IPS-15b (cell line): Measurements from ENCODE around the gene PLIN1.
"Not testable (repeated sequence)": the region's sequence is repeated elsewhere in the genome, so short reads cannot be mapped to it uniquely, and the experiment has no call there.

Experiments used
- H3K27me3 ChIP-seq: one replicate; pipeline ENCODE4 v1.6.1; 2013; ENCODE audit warnings: low read length; ENCODE audit not compliant: control insufficient read depth, insufficient read depth
- H3K36me3 ChIP-seq: one replicate; pipeline ENCODE4 v1.6.1; 2013; ENCODE audit warnings: low read length; ENCODE audit not compliant: control insufficient read depth, insufficient read depth
- H3K4me1 ChIP-seq: one replicate; pipeline ENCODE4 v1.6.1; 2013; ENCODE audit warnings: mild to moderate bottlenecking, low read length; ENCODE audit not compliant: control insufficient read depth, insufficient read depth
- H3K4me3 ChIP-seq: one replicate; pipeline ENCODE4 v1.5.1; 2013; ENCODE audit warnings: low read depth, low read length
- H3K9ac ChIP-seq: one replicate; pipeline ENCODE4 v1.6.1; 2013; ENCODE audit warnings: low read depth, mild to moderate bottlenecking, low read length
- H3K9me3 ChIP-seq: one replicate; pipeline ENCODE4 v1.6.1; 2013; ENCODE audit warnings: mild to moderate bottlenecking, low read length; ENCODE audit not compliant: control insufficient read depth, insufficient read depth

The PLIN1 gene

DNA sequence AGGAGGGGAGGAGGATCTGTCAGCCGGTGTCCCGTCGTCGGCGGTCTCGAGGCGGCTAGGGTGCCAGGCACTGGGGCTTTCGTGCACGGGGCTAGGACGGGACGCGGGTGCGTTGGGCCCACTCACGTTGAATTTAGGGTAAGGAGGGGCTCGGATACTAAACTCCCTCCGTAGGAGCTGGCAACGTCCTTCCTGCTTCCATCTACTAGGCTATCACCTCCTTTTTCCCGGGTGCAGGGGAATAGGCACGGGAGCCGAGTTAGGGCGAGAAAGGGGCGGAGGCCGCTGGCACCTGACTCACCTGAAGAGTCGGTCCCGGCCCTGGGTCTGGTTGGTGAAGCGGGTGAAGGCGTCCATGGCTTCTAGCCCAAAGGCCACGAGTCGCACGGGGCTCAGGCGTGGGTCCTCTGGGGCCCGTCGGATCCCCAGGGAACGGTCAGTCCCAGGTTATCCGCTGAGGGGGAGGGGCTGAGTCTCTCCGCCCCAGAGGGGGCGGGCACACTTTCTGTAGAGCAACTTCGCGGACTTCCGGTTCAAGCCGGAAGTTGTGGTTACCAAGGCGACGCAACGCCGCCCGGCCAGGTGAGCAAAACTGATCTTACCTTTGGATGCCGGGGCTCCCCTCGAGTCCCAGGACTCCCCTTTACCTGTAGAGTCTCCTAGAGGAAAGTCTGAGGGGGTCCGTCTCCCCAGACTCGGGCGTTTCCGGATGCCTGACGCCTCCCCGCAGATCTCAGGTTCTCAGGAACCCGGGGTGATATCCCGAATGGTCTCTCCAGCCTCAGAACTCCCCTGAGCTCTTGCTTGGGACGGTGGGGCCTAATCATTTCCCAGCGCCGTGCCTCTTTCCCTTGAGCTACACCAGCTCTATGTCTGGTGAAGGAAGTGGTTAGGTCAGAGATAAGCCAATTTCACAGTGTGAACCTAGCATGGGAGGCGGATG, 11.4 kb upstream of the PLIN1 start, which contains the start of the genes PEX11A and WDR93:
Gene PEX11A, minus strand, starts transcription at position 479 of the 943 bp plus-strand sequence. Its CDS starts 122 bp downstream, at position 357.
Gene WDR93, plus strand, starts transcription at position 536 of the 943 bp plus-strand sequence. CDS start 10,936 bp downstream, outside the sequence.
- Histone ChIP-seq H3K9ac (peak within 1 kb of the TSS; percentile 71), H3K4me1 (no peaks in the 10 kb centered on the region), H3K36me3 (no peaks in the 10 kb centered on the region), H3K9me3 (no peaks in the 10 kb centered on the region), H3K27me3 (no peaks in the 10 kb centered on the region), H3K4me3 (peak within 1 kb of the TSS; percentile 89)

DNA sequence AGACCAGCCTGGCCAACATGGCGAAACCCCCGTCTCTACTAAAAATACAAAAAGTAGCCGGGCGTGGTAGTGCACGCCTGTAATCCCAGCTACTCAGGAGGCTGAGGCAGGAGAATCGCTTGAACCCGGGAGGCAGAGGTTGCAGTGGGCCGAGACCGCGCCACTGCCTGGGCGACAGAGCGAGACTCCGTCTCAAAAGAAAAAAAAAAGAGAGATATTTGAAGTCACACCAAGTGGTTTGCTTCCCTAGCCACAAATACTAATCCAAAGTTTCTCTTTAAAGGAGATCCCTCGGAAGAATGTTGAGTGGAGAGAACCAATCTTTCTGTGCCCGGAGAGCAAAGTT, 10.7 kb upstream of the PLIN1 start:
- Histone ChIP-seq H3K4me3 (peak overlapping the region; percentile 89), H3K9ac (peak overlapping the region; percentile 71)
- not testable (repeated sequence) for H3K4me1 ChIP-seq, H3K36me3 ChIP-seq, H3K9me3 ChIP-seq, H3K27me3 ChIP-seq

DNA sequence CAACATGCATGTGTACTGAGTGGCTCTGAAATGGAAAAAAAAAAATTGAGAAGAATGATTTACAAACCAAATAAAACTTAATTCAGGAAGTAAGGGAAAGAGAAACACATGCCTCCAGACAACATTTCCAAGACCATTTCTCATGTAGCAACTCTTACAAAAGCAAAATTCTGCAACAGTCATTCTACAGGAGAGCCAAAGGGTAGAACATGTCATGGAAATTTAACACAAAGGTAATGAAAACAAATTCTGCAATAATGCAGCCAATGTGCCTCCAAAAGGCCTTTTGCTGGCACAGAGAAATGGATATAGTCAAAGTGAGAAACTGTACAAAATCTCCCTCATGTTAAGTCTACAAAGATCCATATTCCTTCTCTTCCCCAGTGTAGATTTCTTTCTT, 7.4 kb upstream of the PLIN1 start:
- Histone ChIP-seq H3K4me3 (no peak overlapping the region), H3K27me3 (no peaks in the 10 kb centered on the region), H3K4me1 (no peaks in the 10 kb centered on the region), H3K9ac (no peak overlapping the region), H3K36me3 (no peaks in the 10 kb centered on the region), H3K9me3 (no peaks in the 10 kb centered on the region)

DNA sequence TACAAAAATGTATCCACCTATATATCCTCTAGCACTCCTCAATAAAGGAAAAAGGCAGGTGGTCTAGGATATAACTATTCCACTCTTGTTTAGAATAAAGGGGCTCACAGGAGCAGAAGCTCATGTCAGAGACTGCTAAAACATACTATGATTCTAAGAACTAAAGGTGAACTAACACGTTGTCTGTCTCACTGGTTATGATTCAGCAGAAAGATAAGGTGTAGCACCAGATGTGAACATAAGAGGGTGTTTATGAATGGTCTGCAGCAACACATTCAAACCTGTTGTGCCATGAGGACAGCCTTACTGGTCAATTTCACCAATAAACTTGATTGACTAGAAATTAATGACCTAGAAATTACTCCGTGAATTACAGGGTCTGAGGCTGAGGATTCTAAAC, 6.8 kb upstream of the PLIN1 start:
- Histone ChIP-seq H3K9ac (no peak overlapping the region), H3K4me1 (no peaks in the 10 kb centered on the region), H3K27me3 (peaks cover 1% of the 10 kb centered on the region), H3K9me3 (no peaks in the 10 kb centered on the region), H3K36me3 (no peaks in the 10 kb centered on the region), H3K4me3 (no peak overlapping the region)

DNA sequence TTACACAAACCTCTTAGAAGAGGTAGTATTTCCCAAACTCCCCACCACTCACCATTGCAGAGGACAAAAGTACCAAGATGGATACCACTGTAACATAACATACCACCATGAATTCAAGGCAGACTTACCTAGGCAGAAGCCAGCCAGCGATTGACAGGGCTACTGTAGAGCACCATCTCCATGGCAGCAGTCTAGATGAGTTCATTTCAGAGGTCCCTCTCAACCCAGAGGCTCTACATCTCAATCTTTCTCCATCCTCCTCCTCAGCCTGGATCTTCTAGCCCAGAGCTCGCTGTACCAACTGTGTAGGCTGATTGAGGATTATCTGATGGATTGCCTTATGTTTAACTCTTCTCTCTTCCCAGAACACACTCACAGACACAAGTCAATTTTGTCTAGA, 2.0 kb upstream of the PLIN1 start:
- H3K4me1 ChIP-seq, result no peaks in the 10 kb centered on the region
- H3K36me3 ChIP-seq, result no peaks in the 10 kb centered on the region
- no peaks in the 10 kb centered on the region for H3K9me3 ChIP-seq
- peaks cover 2% of the 10 kb centered on the region for H3K27me3 ChIP-seq
- H3K4me3 ChIP-seq, result no peak overlapping the region
- H3K9ac ChIP-seq, result no peak overlapping the region

DNA sequence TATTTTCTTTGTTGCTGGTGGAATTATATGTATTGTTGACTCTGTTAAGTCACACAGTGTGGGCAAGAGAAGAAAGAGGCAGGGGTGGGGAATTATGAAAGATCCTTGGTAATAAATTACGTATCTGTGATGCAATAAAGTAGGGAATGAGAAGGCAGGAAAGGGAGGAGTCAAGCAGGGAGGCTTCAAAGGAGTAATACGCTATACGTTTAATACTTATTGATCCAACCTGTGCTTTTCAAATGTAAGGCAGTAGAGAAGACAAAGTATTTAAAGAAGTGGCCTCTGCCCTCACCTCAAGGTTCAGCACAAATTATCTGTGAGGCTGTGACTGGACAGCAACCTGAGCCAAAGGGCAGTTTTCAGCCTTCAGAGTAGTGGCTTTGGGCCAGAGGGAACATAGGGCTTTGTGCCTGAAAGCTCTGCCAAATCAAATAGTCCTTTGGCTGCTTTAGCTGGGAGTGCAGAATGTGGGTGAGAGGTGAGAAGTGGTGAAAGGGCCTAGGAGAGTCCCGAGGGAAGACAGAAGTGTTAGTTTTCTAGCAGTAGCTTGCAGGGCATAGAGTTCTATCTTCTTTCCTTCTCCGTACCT, 1.2 kb upstream of the PLIN1 start:
- Histone ChIP-seq H3K9me3 (no peaks in the 10 kb centered on the region), H3K4me3 (no peak overlapping the region), H3K9ac (no peak overlapping the region), H3K36me3 (no peaks in the 10 kb centered on the region), H3K27me3 (peaks cover 2% of the 10 kb centered on the region), H3K4me1 (no peaks in the 10 kb centered on the region)

DNA sequence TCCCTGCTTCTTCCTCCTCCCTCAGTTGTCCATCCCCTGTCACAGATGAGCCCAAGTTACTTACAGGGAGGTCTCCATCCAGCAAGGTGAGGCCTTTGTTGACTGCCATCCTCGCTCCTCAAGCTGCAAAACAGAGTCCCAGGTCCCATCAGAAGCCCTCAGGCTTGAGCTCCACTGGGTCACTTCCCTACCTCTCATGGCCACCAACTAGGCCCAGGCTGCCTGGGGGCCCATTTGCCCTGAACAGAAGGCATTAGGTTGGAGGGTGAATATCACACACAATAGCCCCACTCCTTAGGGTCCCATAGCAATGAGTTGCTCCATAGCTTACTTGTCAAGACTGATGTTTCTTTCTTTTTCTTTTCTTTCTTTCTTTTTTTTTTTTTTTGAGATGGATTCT, 1.8 kb downstream of the PLIN1 start:
- H3K9ac ChIP-seq, result no peak overlapping the region
- no peaks in the 10 kb centered on the region for H3K36me3 ChIP-seq
- H3K27me3 ChIP-seq, result peaks cover 6% of the 10 kb centered on the region
- H3K4me3 ChIP-seq, result no peak overlapping the region
- H3K9me3 ChIP-seq, result no peaks in the 10 kb centered on the region
- no peaks in the 10 kb centered on the region for H3K4me1 ChIP-seq

DNA sequence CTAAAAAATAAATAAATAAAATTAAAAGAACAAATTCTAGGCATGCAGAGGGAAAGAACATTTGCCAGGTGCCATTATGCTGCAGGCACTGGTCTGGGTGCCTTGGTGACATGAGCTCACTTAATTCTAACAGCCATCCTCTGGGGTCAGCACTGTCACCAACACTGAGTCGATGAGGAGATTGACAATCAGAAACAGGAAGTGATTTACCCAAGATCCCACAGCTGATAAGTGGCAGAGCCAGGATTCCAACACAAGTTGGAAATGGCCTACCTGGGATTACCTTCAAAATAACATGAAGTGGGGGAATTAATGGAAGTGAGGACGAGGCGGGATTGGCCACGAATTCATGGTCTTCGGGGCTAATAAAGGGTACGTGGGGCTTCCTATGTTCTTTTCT, 3.6 kb downstream of the PLIN1 start:
- H3K4me3 ChIP-seq, result no peak overlapping the region
- no peaks in the 10 kb centered on the region for H3K36me3 ChIP-seq

DNA sequence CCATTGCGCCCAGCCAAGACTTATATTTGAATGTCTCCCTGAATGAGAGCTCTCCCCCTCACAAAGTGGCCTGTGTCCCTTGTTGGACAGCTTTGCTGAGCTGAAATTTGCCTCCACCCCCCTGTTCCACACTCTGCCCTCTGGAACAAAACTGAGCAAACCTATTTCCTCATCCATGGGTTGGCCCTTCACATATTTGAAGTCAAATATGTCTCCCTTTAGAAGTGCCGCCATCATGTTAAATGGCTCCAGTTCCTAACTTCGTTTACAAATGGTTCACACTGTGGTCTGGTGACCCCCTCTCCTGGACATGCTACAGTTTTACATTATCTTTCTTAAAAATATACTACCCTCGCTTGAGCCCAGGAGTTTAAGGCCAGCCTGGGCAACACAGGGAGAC, 4.6 kb downstream of the PLIN1 start:
- Histone ChIP-seq H3K4me3 (no peak overlapping the region), H3K9ac (no peak overlapping the region), H3K36me3 (no peaks in the 10 kb centered on the region), H3K9me3 (no peaks in the 10 kb centered on the region), H3K27me3 (peaks cover 5% of the 10 kb centered on the region), H3K4me1 (no peaks in the 10 kb centered on the region)

More for the DNA sequence above, 3.6 kb downstream of the PLIN1 start:
- no peaks in the 10 kb centered on the region for H3K4me1 ChIP-seq
- no peak overlapping the region for H3K9ac ChIP-seq
- peaks cover 5% of the 10 kb centered on the region for H3K27me3 ChIP-seq
- H3K9me3 ChIP-seq, result no peaks in the 10 kb centered on the region

DNA sequence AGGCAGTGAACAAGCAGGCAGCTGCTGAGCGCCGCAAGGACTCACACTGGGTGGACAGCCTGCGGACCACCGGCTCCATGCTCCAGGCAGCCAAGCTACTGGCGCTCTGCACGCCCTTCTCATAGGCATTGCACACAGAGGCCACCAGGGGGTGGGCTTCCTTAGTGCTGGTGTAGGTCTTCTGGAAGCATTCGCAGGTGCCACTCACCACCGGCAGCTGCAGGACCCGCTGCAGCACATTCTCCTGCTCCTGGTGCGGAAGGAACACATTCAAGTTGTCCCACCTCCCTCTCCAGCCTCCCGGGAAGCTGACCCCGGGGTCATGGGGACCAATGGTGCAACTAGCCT, 6.0 kb downstream of the PLIN1 start:
- no peak overlapping the region for H3K4me3 ChIP-seq
- H3K36me3 ChIP-seq, result no peaks in the 10 kb centered on the region
- H3K4me1 ChIP-seq, result no peaks in the 10 kb centered on the region
- H3K9me3 ChIP-seq, result no peaks in the 10 kb centered on the region
- H3K9ac ChIP-seq, result no peak overlapping the region
- H3K27me3 ChIP-seq, result peaks cover 5% of the 10 kb centered on the region

DNA sequence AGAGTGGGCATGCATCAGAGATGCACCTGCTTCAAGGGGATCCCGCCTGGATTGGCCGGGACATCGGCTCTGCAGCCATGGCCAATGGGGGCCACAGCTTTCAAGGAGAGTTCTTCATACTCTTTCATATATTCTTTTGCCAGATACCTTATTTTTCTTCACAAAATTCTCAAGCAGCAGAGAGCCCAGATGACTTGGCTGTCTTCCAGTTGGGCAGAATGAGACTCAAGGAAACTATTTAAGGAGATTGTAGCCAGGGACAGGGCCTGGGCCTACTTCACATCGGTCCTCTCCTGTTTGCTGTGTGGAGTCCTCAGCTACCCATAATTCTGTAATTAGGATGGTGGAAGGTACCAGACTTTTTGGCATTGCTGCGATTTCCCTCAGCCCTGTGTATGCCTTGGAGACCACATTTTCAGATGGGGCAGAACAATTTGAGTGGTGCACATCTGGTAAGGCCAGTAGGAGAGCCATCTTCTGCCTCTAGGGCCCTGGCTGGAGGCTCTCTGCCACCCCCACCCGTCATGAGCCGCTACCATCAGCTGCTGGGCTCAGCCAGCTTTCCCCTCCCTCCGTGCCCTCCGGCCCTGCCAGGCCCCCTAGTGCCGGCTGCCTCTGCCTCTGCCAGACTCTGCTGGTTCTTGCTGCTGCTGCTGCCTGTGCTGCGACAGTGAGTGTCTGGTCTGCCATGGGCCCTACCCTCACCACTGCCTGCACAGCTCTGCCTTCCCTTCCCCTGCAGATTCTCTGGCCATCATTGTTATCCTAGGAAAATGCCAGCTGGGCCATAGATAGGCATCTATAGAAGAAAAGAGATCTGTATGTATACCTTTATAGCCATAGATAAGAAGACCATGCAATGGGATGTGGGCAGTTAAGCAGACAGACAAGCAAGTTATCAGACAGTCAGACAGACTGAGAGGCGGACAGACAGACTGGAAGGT, 6.7 kb downstream of the PLIN1 start:
- no peaks in the 10 kb centered on the region for H3K4me1 ChIP-seq
- no peaks in the 10 kb centered on the region for H3K36me3 ChIP-seq
- no peaks in the 10 kb centered on the region for H3K9me3 ChIP-seq
- peaks cover 5% of the 10 kb centered on the region for H3K27me3 ChIP-seq
- no peak overlapping the region for H3K4me3 ChIP-seq
- no peak overlapping the region for H3K9ac ChIP-seq
